GM12875 (cell line): ENCODE measurements around the gene DNAJC2.
A peak's percentile ranks its signal among the peaks of the same experiment; 100 is the strongest.
"Not testable (repeated sequence)": the region's sequence is repeated elsewhere in the genome, so short reads cannot be mapped to it uniquely, and the experiment has no call there.

ENCODE experiments used
- H3K4me3 ChIP-seq: one replicate; pipeline ENCODE4 v1.5.1; 2011; ENCODE audit warnings: low read depth, low read length, control low read depth
- TF ChIP-seq, protein P1 (sequence below): IDR thresholded peaks from 2 replicates; pipeline ENCODE4 v1.5.1; 2011; ENCODE audit warnings: low read depth, mild to moderate bottlenecking, control low read depth, inconsistent platforms, low read length, moderate library complexity, borderline replicate concordance; ENCODE audit not compliant: insufficient read depth

The DNAJC2 gene

GRCh38 chr7:103292122-103292521 lies 52.4 kb downstream of the DNAJC2 start:
- TF ChIP-seq, protein P1, sequence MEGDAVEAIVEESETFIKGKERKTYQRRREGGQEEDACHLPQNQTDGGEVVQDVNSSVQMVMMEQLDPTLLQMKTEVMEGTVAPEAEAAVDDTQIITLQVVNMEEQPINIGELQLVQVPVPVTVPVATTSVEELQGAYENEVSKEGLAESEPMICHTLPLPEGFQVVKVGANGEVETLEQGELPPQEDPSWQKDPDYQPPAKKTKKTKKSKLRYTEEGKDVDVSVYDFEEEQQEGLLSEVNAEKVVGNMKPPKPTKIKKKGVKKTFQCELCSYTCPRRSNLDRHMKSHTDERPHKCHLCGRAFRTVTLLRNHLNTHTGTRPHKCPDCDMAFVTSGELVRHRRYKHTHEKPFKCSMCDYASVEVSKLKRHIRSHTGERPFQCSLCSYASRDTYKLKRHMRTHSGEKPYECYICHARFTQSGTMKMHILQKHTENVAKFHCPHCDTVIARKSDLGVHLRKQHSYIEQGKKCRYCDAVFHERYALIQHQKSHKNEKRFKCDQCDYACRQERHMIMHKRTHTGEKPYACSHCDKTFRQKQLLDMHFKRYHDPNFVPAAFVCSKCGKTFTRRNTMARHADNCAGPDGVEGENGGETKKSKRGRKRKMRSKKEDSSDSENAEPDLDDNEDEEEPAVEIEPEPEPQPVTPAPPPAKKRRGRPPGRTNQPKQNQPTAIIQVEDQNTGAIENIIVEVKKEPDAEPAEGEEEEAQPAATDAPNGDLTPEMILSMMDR = no peak
- no peak overlapping the region for H3K4me3 ChIP-seq

DNA sequence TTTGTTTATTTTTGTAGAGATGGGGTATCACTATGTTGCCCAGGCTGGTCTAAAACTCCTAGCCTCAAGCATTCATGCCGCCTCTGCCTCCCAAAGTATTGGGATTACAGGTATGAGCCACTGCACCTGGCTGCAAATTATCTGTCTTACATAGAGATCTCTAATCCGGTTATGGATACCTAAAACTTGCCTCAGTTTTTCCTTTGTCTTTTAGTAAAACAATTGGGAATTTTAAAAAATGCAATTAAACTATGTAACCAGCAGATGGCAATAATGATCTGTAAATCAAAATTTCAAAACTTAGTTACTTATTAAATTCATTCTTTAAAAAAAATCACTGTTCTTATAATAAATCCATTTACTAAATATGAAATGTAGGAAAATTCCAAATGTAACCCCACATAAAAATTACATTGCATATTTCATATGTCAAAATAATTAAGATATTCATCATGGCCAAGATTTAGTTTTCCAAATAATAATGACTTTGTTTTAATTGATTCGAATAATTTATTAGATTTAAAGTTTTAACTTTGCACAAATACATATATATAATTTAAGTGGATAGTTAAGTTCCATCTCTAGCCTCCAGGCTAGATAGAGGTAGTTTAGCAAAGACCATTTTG lies 61.7 kb downstream of the DNAJC2 start:
- not testable (repeated sequence) for H3K4me3 ChIP-seq

DNA sequence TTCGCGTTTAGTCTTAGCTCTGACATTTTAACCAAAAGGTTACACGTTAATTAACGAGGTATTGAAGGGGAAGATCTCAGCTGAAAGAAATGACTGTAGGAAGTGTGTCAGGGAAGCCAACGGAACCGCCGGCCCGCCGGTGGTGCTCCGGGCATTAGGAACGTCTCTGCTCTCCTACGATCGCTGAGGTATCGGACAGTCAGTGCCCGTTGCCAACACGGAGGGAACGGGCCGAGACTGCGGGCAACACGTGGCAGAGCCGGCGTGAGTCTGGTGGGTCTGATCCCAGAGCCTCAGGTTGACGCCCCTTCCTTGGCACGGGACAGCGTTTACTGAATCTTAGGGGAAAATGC lies 63.8 kb downstream of the DNAJC2 start:
- H3K4me3 ChIP-seq = peak overlapping the region; percentile 72

- H3K4me3 ChIP-seq = peak overlapping the region; percentile 72
Measured at GRCh38 chr7:103279963-103280802, 64.4 kb downstream of the DNAJC2 start.

DNA sequence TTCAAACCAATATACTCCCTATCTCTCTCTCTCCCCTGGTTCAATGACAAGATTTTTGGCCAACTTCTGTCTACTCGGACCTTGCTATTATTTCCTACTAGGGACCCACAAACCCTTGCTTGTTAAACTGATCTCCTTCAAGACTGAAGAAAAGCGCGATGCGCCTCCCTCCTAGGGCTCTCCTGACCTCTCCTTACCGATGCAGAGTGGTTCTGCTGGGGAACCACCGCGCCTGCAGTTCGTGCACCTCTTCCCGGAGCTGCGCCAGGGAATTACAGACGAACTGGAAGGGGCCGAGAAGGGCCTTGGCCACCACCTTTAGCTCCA lies 65.0 kb downstream of the DNAJC2 start:
- H3K4me3 ChIP-seq = peak overlapping the region; percentile 72

DNA sequence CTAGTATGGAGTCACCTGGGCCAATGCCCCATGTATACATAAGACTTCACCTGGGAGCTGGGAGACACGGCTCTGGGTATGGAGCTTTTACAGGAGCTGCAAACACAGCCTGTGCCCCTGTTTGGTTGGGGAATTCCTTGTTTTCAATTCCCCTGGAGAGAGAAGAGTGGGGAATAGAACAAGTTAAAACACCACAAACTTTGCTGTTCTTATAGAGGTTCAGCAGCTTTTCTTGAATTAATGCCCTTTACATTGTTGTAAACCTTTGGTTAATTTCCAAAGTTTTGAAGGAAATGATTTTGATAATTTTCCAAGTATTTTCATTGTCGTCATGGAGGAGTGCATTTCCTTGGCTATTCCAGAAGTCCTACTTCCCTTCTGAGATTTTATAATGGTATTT lies 66.4 kb downstream of the DNAJC2 start:
- H3K4me3 ChIP-seq = not testable (repeated sequence)

- not testable (repeated sequence) for H3K4me3 ChIP-seq
Measured at GRCh38 chr7:103274867-103275266, 69.7 kb downstream of the DNAJC2 start.

- H3K4me3 ChIP-seq = not testable (repeated sequence)
Measured at GRCh38 chr7:103273374-103273773, 71.2 kb downstream of the DNAJC2 start.

- H3K4me3 ChIP-seq = not testable (repeated sequence)
Measured at GRCh38 chr7:103266229-103266628, 78.3 kb downstream of the DNAJC2 start.

DNA sequence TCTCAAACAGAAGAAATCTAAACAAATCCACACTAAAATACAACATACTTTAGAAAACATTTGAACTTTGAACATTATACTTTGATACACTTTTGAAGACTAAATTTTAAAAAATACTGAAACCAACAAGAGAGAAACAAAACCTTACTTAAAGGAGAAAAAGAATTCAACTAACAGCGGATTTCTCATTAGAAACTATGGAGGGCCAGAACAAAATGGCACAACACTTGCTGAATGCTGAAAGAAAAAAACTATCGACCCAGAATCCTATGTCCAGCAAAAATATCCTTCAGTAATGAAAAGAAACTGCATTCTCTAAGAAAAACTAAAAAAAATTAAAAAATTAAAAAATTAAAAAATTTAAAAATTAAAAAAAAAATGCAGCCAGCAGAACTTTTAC lies 80.5 kb downstream of the DNAJC2 start:
- not testable (repeated sequence) for H3K4me3 ChIP-seq
